ENCODE results near the gene GRIK4. TPM values are rescaled to one million over a fixed set of nuclear protein-coding genes. Genes with fewer than 3 reads are reported as not detected.

GRIK4 gene
- total RNA-seq, 1 donor from 2014 or later = 4.3 TPM

- intact Hi-C loops (cut with DNase I) = no loop called here
- ATAC-seq = peak; percentile 84
- Histone ChIP-seq H3K27ac (no peak overlapping the region), H3K4me1 (no peaks in the 10 kb centered on the region), H3K27me3 (peaks cover 6% of the 10 kb centered on the region), H3K9me3 (no peaks in the 10 kb centered on the region), H3K4me3 (no peak overlapping the region), H3K36me3 (no peaks in the 10 kb centered on the region)
- TF ChIP-seq CTCF (IDR thresholded peaks at IDR 0.05) = peak; percentile 93
- DNase-seq = no peak
These were observed 290.5 kb downstream of the GRIK4 start for GRCh38 chr11:120801801-120802689.

- no peak for DNase-seq
- H3K9me3 ChIP-seq = no peaks in the 10 kb centered on the region
- H3K36me3 ChIP-seq = no peaks in the 10 kb centered on the region
- peaks cover 6% of the 10 kb centered on the region for H3K27me3 ChIP-seq
- H3K27ac ChIP-seq = no peak overlapping the region
- H3K4me3 ChIP-seq = no peak overlapping the region
- H3K4me1 ChIP-seq = no peaks in the 10 kb centered on the region
- TF ChIP-seq CTCF (IDR thresholded peaks at IDR 0.05) = no peak
- intact Hi-C loops (cut with DNase I) = no loop called here
- no peak for ATAC-seq
These were observed 294.5 kb downstream of the GRIK4 start for GRCh38 chr11:120805960-120806555.

GRCh38 chr11:120807414-120808150, 296.0 kb downstream of the GRIK4 start:
- no peak overlapping the region for H3K27ac ChIP-seq
- DNase-seq = no peak
- no peak overlapping the region for H3K4me3 ChIP-seq
- ATAC-seq = no peak
- no peaks in the 10 kb centered on the region for H3K9me3 ChIP-seq
- TF ChIP-seq CTCF (IDR thresholded peaks at IDR 0.05) = no peak
- no peaks in the 10 kb centered on the region for H3K36me3 ChIP-seq
- intact Hi-C loops (cut with DNase I) = no loop called here
- no peaks in the 10 kb centered on the region for H3K4me1 ChIP-seq
- peaks cover 4% of the 10 kb centered on the region for H3K27me3 ChIP-seq

- no peak for TF ChIP-seq CTCF (IDR thresholded peaks at IDR 0.05)
- Histone ChIP-seq H3K9me3 (no peaks in the 10 kb centered on the region), H3K4me3 (no peak overlapping the region), H3K27me3 (no peaks in the 10 kb centered on the region), H3K4me1 (no peaks in the 10 kb centered on the region), H3K36me3 (no peaks in the 10 kb centered on the region), H3K27ac (no peak overlapping the region)
- DNase-seq (no peak), ATAC-seq (no peak)
- intact Hi-C loops (cut with DNase I) = no loop called here
These were observed 297.1 kb downstream of the GRIK4 start for GRCh38 chr11:120808616-120809050.

- no peak overlapping the region for H3K27ac ChIP-seq
- no peaks in the 10 kb centered on the region for H3K27me3 ChIP-seq
- no peaks in the 10 kb centered on the region for H3K9me3 ChIP-seq
- H3K4me3 ChIP-seq = no peak overlapping the region
- DNase-seq = no peak
- no peak for TF ChIP-seq CTCF (IDR thresholded peaks at IDR 0.05)
- H3K36me3 ChIP-seq = no peaks in the 10 kb centered on the region
- ATAC-seq = no peak
- intact Hi-C loops (cut with DNase I) = no loop called here
- no peaks in the 10 kb centered on the region for H3K4me1 ChIP-seq
These were observed 298.7 kb downstream of the GRIK4 start for GRCh38 chr11:120810251-120810650.

Data from upper lobe of right lung (tissue), 1 donor.